Bronchial epithelial cell (primary cell): ENCODE results near the gene STT3B. TPM values are rescaled to one million over a fixed set of nuclear protein-coding genes. Genes with fewer than 3 reads are reported as not detected.

ENCODE experiments used
- DNase-seq: peaks from one replicate; pipeline ENCODE4 v3.0.0-alpha.2; 2010; ENCODE audit warnings: low read depth
- FAIRE-seq: peaks from 2 replicates; lab custom pipeline; 2011; peaks lifted over from hg19 to GRCh38; lab: Jason Lieb, UNC
- H3K27me3 ChIP-seq: 2 replicates; pipeline ENCODE4 v1.5.1; 2011; ENCODE audit warnings: low read length; ENCODE audit not compliant: control insufficient read depth, insufficient read depth
- H3K36me3 ChIP-seq: 2 replicates; pipeline ENCODE4 v1.5.1; 2011; ENCODE audit warnings: low read length; ENCODE audit not compliant: control insufficient read depth, insufficient read depth
- H3K4me3 ChIP-seq: 2 replicates; pipeline ENCODE4 v1.5.1; 2011; ENCODE audit warnings: mild to moderate bottlenecking, low read depth, low read length, control low read depth
- CTCF ChIP-seq: IDR thresholded peaks from 2 replicates; pipeline ENCODE4 v1.5.1; 2011; ENCODE audit warnings: mild to moderate bottlenecking, moderate library complexity, low read length, control low read depth, inconsistent platforms; ENCODE audit not compliant: insufficient read depth, severe bottlenecking
- total RNA-seq: library from RNA; depleted of rRNA; stranded (reverse); fragments of >200 nt; gene quantifications from 2 replicates; pipeline ENCODE4 v1.2.1, GENCODE V29; 2014

STT3B gene
- total RNA-seq, 1 donor from 2014 or later, result 343 TPM

- no peak for TF ChIP-seq CTCF
- no peaks in the 10 kb centered on the region for H3K27me3 ChIP-seq
- no peak overlapping the region for H3K4me3 ChIP-seq
- H3K36me3 ChIP-seq, result peaks cover 2% of the 10 kb centered on the region
- DNase-seq (no peak), FAIRE-seq (no peak)
These were observed 73.7 kb downstream of the STT3B start for GRCh38 chr3:31606453-31606852.

- no peak for FAIRE-seq
- peak; percentile 54 for DNase-seq
These were observed 78.1 kb downstream of the STT3B start for GRCh38 chr3:31610700-31611275.

GRCh38 chr3:31613177-31613576 is 80.5 kb downstream of the STT3B start:
- Histone ChIP-seq H3K36me3 (no peaks in the 10 kb centered on the region), H3K4me3 (no peak overlapping the region), H3K27me3 (no peaks in the 10 kb centered on the region)
- DNase-seq (no peak), FAIRE-seq (no peak)
- TF ChIP-seq CTCF, result no peak

More at GRCh38 chr3:31610700-31611275, 78.1 kb downstream of the STT3B start:
- Histone ChIP-seq H3K4me3 (no peak overlapping the region), H3K36me3 (no peaks in the 10 kb centered on the region), H3K27me3 (no peaks in the 10 kb centered on the region)
- TF ChIP-seq CTCF, result peak; percentile 22

- H3K4me3 ChIP-seq, result no peak overlapping the region
- no peaks in the 10 kb centered on the region for H3K36me3 ChIP-seq
- H3K27me3 ChIP-seq, result no peaks in the 10 kb centered on the region
- DNase-seq (no peak), FAIRE-seq (no peak)
- TF ChIP-seq CTCF, result no peak
These were observed 80.9 kb downstream of the STT3B start for GRCh38 chr3:31613654-31614053.

- no peaks in the 10 kb centered on the region for H3K27me3 ChIP-seq
- no peaks in the 10 kb centered on the region for H3K36me3 ChIP-seq
- FAIRE-seq, result no peak
- TF ChIP-seq CTCF, result no peak
- peak; percentile 89 for DNase-seq
- no peak overlapping the region for H3K4me3 ChIP-seq
These were observed 81.6 kb downstream of the STT3B start for GRCh38 chr3:31614162-31614921.
